ENCODE results near the gene SYNE2. TPM values are rescaled to one million over a fixed set of nuclear protein-coding genes. Genes with fewer than 3 reads are reported as not detected.

The SYNE2 gene
- total and polyA plus RNA-seq, 10 of the 15 experiments (the other 5 are each of a cell fraction or from before 2014, with no cell fraction given): 2.1 to 52.7 (median 38.1) TPM

DNA sequence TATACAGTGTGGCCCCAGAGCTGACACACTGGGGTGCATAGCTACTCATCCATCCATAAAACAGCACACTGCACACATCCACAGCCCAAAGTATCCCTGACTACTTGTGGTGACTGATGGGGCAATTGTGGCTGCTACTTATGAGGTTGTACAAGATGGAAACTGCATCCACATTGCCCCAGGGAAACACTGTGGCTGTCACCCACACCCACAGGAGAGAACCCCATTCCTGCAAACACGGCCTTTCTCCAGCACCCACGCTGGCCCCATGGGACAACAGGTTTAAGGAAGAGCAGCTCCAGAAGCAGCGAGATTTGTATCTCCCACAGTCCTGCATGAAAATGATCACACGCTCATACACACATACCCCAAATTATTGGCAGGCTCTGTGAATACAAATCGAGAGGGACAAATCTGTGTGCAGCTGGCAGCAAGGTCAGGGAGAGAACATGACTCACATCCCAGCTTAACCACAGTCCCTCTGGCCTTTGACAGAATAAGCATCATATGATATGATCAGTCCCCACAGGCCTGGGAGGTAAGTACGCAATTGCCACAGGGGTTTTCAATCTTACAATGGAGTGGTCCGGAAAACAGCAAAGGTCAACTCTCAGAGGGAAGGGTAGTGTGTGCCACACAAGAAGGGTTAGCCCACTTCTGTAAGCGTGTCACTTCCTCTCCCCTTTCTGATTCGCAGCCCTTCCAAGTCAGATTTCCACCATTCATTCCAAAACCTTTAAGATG, 379.5 kb downstream of the SYNE2 start (continued):
- TF ChIP-seq, protein P1, sequence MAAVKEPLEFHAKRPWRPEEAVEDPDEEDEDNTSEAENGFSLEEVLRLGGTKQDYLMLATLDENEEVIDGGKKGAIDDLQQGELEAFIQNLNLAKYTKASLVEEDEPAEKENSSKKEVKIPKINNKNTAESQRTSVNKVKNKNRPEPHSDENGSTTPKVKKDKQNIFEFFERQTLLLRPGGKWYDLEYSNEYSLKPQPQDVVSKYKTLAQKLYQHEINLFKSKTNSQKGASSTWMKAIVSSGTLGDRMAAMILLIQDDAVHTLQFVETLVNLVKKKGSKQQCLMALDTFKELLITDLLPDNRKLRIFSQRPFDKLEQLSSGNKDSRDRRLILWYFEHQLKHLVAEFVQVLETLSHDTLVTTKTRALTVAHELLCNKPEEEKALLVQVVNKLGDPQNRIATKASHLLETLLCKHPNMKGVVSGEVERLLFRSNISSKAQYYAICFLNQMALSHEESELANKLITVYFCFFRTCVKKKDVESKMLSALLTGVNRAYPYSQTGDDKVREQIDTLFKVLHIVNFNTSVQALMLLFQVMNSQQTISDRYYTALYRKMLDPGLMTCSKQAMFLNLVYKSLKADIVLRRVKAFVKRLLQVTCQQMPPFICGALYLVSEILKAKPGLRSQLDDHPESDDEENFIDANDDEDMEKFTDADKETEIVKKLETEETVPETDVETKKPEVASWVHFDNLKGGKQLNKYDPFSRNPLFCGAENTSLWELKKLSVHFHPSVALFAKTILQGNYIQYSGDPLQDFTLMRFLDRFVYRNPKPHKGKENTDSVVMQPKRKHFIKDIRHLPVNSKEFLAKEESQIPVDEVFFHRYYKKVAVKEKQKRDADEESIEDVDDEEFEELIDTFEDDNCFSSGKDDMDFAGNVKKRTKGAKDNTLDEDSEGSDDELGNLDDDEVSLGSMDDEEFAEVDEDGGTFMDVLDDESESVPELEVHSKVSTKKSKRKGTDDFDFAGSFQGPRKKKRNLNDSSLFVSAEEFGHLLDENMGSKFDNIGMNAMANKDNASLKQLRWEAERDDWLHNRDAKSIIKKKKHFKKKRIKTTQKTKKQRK (IDR thresholded peaks at IDR 0.05; ENCODE audit: low read depth, low read length): no peak
- TF ChIP-seq NR2F1 (conservative IDR thresholded peaks at IDR 0.05): peak; percentile 99
- peak; percentile 70 for TF ChIP-seq SPI1 (IDR thresholded peaks at IDR 0.05; ENCODE audit: borderline replicate concordance, insufficient read depth, low read depth, low read length)
- TF ChIP-seq SMAD1 (IDR thresholded peaks at IDR 0.05; ENCODE audit: low read depth, partially characterized antibody): no peak
- 0 out of 2 replicates have a peak, but pooled peaks have one; percentile 24 for TF ChIP-seq STAT3 (IDR thresholded peaks at IDR 0.05; ENCODE audit: low read depth, low read length)
- peak; percentile 66; the same call in 1 of the 2 replicates for TF ChIP-seq NFYB (IDR thresholded peaks at IDR 0.05; ENCODE audit: insufficient read depth, low read depth, low read length)
- TF ChIP-seq BCLAF1 (IDR thresholded peaks at IDR 0.05): no peak
- 0 out of 2 replicates have a peak, but pooled peaks have one; percentile 58 for TF ChIP-seq HDGF (IDR thresholded peaks at IDR 0.05)
- no peak; the same call in 1 of the 2 replicates for TF ChIP-seq POLR2AphosphoS5 (IDR thresholded peaks at IDR 0.05; ENCODE audit: low read length)
- peak in 1 of 2 experiments; percentile 42; a peak in 1 of 4 replicates for TF ChIP-seq ETV6 (conservative IDR thresholded peaks at IDR 0.05 in 1 of 2, IDR thresholded peaks at IDR 0.05 in 1 of 2; ENCODE audit: borderline replicate concordance in 1 of 2, low read depth in 1 of 2)
- TF ChIP-seq IKZF1 (conservative IDR thresholded peaks at IDR 0.05): peak; percentile 95
- TF ChIP-seq JUNB (IDR thresholded peaks at IDR 0.05): peak; percentile 38
- TF ChIP-seq, protein P2, sequence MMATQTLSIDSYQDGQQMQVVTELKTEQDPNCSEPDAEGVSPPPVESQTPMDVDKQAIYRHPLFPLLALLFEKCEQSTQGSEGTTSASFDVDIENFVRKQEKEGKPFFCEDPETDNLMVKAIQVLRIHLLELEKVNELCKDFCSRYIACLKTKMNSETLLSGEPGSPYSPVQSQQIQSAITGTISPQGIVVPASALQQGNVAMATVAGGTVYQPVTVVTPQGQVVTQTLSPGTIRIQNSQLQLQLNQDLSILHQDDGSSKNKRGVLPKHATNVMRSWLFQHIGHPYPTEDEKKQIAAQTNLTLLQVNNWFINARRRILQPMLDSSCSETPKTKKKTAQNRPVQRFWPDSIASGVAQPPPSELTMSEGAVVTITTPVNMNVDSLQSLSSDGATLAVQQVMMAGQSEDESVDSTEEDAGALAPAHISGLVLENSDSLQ (IDR thresholded peaks at IDR 0.05): peak; percentile 41; the same call in 1 of the 2 replicates
- peak; percentile 40; the same call in 1 of the 2 replicates for TF ChIP-seq CREM (IDR thresholded peaks at IDR 0.05; ENCODE audit: low read depth)
- TF ChIP-seq IKZF2 (IDR thresholded peaks at IDR 0.05): peak; percentile 94
- no peak for TF ChIP-seq KDM1A (IDR thresholded peaks at IDR 0.05; ENCODE audit: borderline replicate concordance)
- peak; percentile 86 for TF ChIP-seq TCF12 (IDR thresholded peaks at IDR 0.05; ENCODE audit: low read depth, low read length)
- no peak for TF ChIP-seq EGR1 (IDR thresholded peaks at IDR 0.05; ENCODE audit: borderline replicate concordance in 1 of 2, low read depth in 2 of 2, low read length in 2 of 2)
- TF ChIP-seq DPF2 (IDR thresholded peaks at IDR 0.05): peak; percentile 94
- TF ChIP-seq ZBTB33 (IDR thresholded peaks at IDR 0.05): no peak
- no peak for TF ChIP-seq SRF (IDR thresholded peaks at IDR 0.05; ENCODE audit: low read depth in 2 of 2, low read length in 2 of 2)
